ENCODE measurements around the gene TMEM8B.

Gene TMEM8B, protein sequence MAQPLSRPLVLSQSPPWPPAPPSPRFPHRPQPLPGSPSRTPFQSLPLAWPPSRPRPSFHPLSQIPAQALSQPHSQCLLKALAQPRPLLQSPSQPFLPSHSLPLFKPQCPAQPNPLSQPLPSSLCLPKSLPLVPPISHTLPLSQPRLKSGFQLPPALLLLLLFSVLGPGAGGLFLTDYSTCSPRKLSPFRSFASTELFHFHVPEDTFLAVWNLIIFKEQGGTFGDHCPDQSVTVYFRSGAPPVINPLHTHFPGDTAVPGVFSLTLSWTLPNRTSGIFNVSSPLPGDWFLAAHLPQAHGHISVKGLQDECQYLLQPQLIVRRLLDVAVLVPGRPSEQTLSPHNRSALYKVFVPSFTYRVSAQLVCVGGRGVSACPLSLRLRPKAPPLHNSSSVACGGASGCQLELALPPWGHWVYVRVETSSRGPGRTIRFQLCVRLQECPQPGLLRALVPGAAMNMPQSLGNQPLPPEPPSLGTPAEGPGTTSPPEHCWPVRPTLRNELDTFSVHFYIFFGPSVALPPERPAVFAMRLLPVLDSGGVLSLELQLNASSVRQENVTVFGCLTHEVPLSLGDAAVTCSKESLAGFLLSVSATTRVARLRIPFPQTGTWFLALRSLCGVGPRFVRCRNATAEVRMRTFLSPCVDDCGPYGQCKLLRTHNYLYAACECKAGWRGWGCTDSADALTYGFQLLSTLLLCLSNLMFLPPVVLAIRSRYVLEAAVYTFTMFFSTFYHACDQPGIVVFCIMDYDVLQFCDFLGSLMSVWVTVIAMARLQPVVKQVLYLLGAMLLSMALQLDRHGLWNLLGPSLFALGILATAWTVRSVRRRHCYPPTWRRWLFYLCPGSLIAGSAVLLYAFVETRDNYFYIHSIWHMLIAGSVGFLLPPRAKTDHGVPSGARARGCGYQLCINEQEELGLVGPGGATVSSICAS

DNA sequence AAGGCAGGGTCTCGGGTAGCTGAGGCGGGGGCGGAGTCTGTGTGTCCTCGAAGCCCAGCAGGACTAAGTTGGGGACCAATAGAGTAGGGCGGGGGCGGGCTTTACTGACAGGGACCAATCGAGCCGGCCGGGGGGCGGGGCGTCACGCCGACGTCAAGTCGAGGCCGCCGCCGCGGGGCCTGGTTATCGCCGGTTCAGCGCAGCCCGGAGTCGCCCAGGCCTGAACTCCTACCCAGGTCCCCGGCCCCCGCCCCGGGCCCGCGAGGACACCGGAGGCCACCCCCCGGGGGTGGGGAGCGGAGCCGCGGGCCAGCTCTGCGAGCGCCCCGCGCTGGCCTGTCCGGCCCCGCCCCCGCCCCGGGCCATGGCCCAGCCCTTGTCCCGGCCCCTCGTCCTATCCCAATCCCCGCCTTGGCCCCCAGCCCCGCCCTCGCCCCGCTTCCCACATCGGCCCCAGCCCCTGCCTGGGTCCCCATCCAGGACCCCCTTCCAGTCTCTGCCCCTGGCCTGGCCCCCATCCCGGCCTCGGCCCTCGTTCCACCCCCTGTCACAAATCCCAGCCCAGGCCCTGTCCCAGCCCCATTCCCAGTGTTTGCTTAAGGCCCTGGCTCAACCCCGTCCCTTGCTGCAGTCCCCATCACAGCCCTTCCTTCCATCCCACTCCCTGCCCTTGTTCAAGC, at the start of gene TMEM8B:
TSS of gene TMEM8B (plus strand) at position 145 of the 680 bp plus-strand sequence. CDS start at position 365, 220 bp downstream.
- TF ChIP-seq, protein P1, sequence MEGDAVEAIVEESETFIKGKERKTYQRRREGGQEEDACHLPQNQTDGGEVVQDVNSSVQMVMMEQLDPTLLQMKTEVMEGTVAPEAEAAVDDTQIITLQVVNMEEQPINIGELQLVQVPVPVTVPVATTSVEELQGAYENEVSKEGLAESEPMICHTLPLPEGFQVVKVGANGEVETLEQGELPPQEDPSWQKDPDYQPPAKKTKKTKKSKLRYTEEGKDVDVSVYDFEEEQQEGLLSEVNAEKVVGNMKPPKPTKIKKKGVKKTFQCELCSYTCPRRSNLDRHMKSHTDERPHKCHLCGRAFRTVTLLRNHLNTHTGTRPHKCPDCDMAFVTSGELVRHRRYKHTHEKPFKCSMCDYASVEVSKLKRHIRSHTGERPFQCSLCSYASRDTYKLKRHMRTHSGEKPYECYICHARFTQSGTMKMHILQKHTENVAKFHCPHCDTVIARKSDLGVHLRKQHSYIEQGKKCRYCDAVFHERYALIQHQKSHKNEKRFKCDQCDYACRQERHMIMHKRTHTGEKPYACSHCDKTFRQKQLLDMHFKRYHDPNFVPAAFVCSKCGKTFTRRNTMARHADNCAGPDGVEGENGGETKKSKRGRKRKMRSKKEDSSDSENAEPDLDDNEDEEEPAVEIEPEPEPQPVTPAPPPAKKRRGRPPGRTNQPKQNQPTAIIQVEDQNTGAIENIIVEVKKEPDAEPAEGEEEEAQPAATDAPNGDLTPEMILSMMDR (IDR thresholded peaks at IDR 0.05; ENCODE audit: insufficient read depth, low read depth, low read length, missing control alignments): no peak
- peak within 1 kb of the TSS; percentile 74 for H3K4me3 ChIP-seq (ENCODE audit: low read depth, low read length)
- DNase-seq (ENCODE audit: low read depth): peak; percentile 95

DNA sequence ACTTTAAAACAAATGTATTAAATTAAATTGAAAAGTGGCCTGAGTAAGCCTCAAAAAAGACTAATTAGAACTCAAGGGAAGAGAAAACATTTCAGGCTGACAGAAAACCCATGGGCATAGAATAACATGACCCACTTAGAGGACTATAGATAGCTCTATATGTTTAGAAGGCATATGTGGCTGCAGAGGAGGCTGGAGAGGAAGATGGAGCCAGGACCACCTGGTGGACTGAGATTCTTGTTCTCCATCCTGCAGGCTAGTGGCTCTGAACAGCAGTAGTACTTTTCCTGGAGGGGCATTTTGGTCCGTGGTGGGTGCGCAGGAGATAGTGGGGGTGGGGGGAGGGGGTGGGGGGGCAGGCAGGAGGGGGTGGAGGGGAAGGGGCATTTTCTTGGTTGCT, 48.0 kb upstream of the TMEM8B start:
- H3K4me3 ChIP-seq (ENCODE audit: low read depth, low read length): no peak overlapping the region

DNA sequence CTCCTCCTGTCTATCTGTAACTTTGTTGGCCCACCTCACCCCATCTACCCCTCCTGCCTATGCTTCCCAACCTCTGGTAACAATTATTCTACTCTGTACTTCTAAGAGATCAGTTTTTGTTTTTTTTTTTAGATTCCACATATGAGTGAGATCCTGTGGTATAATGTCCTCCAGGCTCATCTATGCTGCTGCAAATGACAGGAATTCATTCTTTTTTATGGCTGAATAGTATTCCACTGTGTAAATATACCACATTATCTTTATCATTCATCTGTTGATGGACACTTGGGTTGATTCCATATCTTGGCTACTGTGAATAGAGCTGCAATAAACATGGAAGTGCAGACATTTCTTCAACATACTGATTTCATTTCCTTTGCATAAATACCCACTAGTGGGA, 45.6 kb upstream of the TMEM8B start:
- H3K4me3 ChIP-seq (ENCODE audit: low read depth, low read length): no peak overlapping the region
- DNase-seq (ENCODE audit: low read depth): no peak
- TF ChIP-seq, protein P1 (IDR thresholded peaks at IDR 0.05; ENCODE audit: insufficient read depth, low read depth, low read length, missing control alignments): no peak

More for the DNA sequence above, 48.0 kb upstream of the TMEM8B start:
- TF ChIP-seq, protein P1 (IDR thresholded peaks at IDR 0.05; ENCODE audit: insufficient read depth, low read depth, low read length, missing control alignments): no peak
- DNase-seq (ENCODE audit: low read depth): no peak

DNA sequence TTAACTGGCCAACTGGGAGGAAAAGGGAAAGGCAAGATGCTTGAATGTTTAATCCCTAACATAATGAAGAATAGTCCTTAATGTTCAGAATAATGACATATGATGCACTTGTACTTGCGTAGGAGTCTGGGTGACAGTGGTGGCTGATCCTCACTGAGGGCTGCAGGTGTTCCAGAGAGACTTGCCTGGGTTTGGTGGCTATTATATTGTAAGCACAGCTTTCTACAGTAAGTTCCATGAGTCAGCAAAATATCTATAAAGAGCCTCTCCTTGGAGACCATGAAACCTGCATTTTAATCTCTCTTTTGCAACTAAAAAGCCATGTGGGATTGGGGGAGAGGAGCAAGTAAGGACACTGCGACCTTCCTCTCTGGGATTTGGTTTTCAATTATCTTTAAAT, 39.5 kb upstream of the TMEM8B start:
- no peak for DNase-seq (ENCODE audit: low read depth)
- TF ChIP-seq, protein P1 (IDR thresholded peaks at IDR 0.05; ENCODE audit: insufficient read depth, low read depth, low read length, missing control alignments): no peak
- no peak overlapping the region for H3K4me3 ChIP-seq (ENCODE audit: low read depth, low read length)

DNA sequence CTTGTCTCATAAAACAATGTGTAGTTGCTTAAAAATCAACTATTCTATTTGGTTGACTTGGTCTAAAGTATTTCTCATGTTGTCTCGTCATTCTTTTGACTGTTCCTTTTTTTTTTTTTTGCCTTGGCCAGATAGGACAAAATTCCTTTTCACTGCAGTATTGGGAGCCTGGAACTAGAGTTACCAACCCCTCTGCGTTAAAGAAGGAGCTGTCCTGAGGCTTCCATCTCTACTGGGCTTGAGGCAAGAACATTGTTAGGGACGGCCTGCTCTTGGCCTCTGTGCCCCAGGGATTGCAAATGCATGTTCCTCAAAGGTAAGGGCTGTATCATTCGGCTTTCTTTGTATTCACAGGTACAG, 39.0 kb upstream of the TMEM8B start:
- DNase-seq (ENCODE audit: low read depth): no peak
- H3K4me3 ChIP-seq (ENCODE audit: low read depth, low read length): no peak overlapping the region
- TF ChIP-seq, protein P1 (IDR thresholded peaks at IDR 0.05; ENCODE audit: insufficient read depth, low read depth, low read length, missing control alignments): no peak

DNA sequence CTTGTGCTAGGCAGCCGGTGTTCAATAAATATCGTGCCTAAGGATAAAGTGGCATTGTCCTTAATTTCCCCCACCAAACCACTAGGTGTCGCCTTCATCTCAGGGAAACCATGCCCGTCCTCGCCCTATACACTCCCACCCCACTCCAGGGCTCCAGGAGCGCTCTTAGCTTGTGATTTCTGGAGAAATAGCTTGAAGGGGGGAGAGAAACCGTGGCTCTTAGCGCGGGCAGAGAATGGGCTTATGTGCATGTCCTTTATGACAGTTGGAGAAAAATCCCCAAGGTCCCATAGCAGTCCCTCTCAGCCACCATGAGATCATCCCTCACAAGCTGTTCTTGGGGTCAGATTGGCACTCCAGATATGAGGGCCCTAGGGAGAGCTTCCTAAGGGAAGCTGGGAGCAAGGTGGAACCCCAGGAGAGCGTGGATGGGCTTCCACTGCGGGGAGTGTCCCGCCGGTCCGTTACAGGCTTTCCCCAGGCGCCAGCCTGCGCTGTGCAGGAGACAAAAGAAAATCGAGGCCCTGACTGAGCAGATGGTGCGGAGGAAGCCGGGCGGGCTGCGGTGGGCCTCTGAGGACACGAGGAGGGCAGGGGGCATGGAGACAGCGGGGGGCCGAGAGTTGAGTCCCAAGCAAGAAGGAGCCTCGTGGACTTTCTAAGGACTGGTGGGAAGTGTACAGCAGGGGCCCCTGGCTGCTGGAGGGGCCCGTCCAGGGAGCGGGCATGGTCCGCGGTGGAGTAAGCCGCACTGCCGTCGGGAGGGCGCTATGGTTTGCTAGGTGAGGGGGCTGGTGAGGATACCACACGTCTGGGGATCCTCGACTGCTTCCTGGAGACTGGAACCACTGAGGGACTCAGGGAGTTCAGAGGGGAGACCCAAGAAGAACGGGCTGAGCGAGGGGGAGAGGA, 38.4 kb upstream of the TMEM8B start:
- TF ChIP-seq, protein P1 (IDR thresholded peaks at IDR 0.05; ENCODE audit: insufficient read depth, low read depth, low read length, missing control alignments): peak; percentile 83
- no peak overlapping the region for H3K4me3 ChIP-seq (ENCODE audit: low read depth, low read length)
- peak; percentile 74 for DNase-seq (ENCODE audit: low read depth)

Data from GM12865 (cell line).